HG03039 (cell line): Measurements from ENCODE around the gene ALDH3B1.
"Not testable (repeated sequence)": the region's sequence is repeated elsewhere in the genome, so short reads cannot be mapped to it uniquely, and the experiment has no call there.

Source experiments
- ATAC-seq: cut with Tn5 transposase; IDR thresholded peaks from one replicate; pipeline ENCODE4 v1.9.1; 2021; ENCODE audit warnings: mild to moderate bottlenecking, moderate library complexity; ENCODE audit not compliant: unreplicated experiment

ALDH3B1 gene, protein sequence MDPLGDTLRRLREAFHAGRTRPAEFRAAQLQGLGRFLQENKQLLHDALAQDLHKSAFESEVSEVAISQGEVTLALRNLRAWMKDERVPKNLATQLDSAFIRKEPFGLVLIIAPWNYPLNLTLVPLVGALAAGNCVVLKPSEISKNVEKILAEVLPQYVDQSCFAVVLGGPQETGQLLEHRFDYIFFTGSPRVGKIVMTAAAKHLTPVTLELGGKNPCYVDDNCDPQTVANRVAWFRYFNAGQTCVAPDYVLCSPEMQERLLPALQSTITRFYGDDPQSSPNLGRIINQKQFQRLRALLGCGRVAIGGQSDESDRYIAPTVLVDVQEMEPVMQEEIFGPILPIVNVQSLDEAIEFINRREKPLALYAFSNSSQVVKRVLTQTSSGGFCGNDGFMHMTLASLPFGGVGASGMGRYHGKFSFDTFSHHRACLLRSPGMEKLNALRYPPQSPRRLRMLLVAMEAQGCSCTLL

DNA sequence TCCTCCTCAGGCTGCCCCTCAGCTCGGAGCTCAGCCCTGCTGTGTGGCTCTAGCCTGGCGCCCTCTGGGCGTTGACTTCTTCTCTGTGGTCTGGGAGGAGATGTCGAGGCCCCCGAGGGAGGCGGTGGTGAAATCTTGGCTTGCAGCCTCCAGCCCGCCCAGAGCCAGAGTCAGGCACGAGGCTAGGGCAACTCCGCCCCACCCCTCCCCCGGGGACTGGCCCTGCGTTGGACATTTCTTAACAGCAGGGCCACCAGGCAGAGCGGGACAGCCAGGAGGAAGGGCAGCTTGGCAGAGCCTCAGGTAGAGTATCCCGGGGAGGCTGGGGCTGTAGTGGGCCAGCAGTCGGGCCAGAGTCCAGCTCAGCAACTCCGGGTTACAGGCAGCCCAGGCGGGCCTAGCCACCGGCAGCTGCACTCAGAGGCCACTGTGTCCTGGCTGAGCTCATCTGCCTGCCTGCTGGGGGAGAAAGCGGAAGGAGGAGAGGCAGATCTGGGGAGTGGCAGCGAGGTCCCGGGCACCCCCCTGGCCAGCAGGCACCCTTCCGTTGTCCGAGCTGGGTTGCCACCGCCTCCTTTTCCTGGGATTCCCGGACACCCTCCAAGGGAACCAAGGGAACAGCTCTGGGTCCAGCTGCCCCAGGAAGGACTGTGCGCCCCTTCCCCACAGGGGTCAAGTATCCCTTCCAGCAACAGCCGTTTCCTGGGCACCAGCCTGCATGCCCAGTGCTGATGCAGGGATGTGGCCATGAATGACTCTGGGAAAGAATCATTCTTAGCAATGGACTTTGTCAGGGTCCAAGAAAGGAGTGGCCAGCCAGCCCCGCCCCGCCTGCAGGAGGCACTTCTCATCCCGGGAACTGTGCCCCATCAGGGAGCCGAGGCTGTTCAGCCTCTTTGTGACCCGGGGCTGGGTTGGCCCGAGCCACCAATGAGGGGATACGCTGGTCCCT, at the start of gene ALDH3B1:
TSS of gene ALDH3B1 (plus strand) at position 238 of the 952 bp plus-strand sequence. CDS start 4,971 bp downstream, outside the sequence.
- ATAC-seq, result no peak

GRCh38 chr11:67963217-67963616, 46.9 kb upstream of the ALDH3B1 start:
- ATAC-seq, result not testable (repeated sequence)

DNA sequence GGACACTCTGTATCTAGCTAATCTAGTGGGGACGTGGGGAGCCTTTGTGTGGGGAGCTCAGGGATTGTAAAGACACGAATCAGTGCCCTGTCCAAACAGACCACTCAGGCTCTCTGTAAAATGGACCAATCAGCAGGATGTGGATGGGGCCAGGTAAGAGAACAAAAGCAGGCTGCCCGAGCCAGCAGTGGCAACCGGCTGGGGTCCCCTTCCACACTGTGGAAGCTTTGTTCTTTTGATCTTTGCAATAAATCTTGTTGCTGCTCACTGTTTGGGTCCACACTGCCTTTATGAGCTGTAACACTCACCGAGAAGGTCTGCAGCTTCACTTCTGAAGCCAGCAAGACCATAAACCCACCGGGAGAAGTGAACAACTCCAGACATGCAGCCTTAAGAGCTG, 46.2 kb upstream of the ALDH3B1 start:
- ATAC-seq, result not testable (repeated sequence)

DNA sequence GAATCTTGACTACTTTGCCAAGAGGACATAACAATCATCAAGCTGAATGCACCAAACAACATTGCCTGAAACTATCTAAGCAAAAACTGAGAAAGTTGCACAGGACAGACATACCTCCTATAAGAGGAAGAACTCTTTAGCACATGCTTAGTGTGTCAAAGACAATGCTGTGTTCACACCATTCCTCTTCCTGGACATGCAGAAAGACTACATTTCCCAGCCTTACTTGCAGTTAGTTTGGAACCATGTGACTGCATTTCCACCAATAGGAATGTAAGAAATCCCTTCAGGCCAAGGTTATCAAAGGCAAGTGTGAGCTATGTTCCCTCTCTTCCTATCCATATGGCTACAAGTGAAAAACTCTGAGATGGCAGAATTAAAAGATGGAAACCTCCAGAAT, 45.4 kb upstream of the ALDH3B1 start:
- not testable (repeated sequence) for ATAC-seq

DNA sequence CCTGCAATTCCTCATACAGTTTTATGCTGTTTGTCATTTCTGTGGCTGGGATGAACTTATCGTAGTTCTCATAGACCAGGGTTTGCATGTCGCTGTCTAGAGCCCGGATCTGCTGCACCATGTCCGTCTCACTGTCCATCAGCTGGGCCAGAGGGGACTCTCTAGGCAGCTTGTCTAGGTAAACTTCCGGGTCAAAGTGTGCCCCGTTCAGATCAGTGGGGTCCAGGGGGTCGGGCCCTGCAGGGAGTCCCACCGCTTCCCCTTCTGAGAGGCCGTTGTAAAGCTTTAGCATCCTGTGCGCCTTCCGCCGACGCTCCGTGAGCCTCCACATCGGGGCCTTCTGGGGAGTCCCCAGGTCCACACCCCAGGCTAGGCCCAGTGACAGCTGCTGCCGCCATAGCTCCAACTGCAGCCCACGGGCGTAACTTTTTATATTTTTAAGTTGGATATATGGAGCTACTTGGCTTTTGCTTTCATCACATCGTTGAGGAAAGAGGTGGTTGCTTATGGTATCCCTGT, 44.2 kb upstream of the ALDH3B1 start:
- ATAC-seq, result not testable (repeated sequence)

- ATAC-seq, result not testable (repeated sequence)
These were observed 35.4 kb upstream of the ALDH3B1 start for GRCh38 chr11:67974746-67975145.

GRCh38 chr11:67978766-67979418, 31.2 kb upstream of the ALDH3B1 start:
- not testable (repeated sequence) for ATAC-seq

GRCh38 chr11:67981226-67981625, 28.9 kb upstream of the ALDH3B1 start:
- not testable (repeated sequence) for ATAC-seq

DNA sequence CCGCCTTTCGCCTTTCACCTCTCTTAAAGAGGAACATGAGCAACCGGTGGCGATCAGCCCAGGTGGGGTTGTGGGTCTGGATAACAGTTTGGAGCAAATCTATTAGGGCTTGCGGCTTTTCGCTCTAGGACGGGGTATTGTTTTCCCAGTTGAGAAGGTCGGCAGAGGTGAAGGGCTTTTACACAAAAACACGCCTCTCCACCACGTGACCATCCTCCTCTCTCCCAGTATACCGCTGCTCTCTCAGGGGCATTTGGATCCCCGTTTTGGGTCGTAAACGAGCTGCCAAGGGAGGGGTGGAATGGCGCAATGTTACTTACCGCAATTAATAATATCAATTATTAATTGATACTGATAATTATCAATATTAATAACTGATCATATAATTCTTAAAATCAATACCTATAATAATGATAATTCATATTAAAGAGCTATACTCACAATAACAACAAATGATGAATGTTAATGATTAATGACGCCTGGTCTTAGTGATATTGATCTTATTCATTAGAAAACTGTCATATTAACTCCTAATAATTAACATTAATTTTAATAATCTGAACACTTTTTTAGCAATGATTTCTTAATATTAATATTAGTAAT, 27.8 kb upstream of the ALDH3B1 start:
- not testable (repeated sequence) for ATAC-seq

DNA sequence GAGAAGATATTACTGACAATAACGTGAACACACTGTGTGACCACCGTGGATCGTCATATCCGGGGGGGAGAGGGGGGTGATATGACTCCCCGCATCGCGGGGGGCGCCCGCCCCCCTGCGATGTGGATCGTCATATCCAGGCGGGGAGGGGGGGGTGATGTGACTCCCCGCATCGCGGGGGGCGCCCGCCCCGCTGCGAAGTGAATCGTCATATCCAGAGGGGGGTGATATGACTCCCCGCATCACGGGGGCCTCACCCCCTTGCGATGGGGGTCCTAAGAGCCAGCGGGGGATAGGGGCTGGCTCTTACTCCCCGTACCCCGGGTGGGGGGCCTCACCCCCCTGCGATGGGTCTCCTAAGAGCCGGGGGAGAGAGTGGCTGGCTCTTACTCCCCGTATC, 26.2 kb upstream of the ALDH3B1 start:
- ATAC-seq, result no peak

DNA sequence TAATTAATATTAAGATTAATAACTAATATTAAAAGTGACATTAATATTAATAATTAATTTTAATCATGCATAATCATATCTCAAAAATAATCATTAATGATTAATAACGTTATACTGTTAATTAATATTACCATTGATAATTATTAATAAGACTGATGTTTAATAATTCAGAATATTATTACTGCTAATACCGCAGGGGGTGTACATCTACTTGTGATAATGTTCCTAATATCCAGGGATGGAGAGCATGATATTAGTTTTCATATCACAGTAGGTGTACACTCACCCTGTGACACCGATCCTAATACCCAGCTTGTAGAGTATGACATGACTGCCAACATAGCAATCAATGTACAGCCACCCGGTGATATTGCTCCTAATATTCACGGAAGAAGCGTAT, 24.8 kb upstream of the ALDH3B1 start:
- not testable (repeated sequence) for ATAC-seq

DNA sequence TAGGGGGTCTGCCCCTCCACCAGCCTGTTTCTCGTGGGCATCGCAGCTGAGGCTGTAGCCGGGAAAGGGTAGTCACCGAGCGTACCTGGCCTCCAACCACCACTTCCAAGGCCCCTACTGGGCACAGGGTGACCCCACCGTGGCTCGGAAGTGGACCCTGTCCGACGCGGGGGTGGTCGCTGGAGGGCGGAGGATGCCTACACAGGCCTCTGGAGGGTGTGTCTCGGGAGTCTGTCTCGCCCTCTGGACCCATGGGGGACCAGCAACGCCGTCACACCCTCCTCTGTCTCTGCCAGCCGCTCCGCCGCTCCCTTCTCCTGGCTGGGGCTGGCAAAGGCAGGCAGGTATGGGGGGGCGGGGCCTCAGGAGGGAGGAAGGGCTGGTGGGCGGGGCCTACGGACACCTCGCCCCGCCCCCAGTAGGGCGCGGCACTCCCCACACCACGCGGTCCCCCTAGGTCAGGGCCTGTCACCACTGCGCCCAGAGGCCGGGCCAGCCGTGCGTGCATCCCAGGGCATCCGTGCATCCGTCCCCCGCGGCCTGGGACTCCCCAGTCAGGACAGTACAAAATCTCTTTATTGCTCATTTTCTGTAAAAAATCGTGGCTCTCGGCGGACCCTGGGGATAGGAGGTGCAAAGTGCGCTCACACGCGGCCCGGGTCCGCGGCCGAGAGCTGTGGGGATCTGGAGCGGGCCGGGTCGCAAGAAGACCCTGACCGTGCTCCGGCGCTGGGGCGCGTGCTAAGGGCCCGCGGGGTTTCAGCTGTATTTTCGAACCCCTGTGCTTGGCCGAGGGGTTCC, 19.4 kb upstream of the ALDH3B1 start:
- not testable (repeated sequence) for ATAC-seq

- not testable (repeated sequence) for ATAC-seq
These were observed 18.6 kb upstream of the ALDH3B1 start for GRCh38 chr11:67991347-67992121.

DNA sequence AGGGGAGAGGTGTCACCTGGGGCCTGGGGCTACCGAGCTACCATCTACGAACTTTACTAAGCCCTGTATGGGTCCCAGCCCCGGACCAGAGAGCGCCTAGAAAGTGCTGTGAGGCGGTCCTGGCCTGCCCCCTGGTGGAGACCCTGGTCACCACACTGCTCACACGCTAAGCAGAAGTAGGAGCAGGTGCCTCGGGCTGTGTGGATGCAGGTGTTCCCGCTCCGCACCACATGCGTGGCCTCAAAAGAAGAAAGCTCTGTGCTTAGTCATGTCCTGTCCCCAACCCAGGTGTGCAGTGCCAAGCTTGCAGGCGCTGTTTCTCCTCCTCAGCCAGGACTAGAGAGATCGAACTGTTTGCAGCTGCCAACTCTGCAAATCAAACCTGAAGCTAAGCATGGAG, 16.3 kb upstream of the ALDH3B1 start:
- ATAC-seq, result not testable (repeated sequence)

GRCh38 chr11:67994387-67994786, 15.7 kb upstream of the ALDH3B1 start:
- not testable (repeated sequence) for ATAC-seq

- ATAC-seq, result not testable (repeated sequence)
These were observed 15.0 kb upstream of the ALDH3B1 start for GRCh38 chr11:67995129-67995528.

- ATAC-seq, result not testable (repeated sequence)
These were observed 14.5 kb upstream of the ALDH3B1 start for GRCh38 chr11:67995579-67995978.

DNA sequence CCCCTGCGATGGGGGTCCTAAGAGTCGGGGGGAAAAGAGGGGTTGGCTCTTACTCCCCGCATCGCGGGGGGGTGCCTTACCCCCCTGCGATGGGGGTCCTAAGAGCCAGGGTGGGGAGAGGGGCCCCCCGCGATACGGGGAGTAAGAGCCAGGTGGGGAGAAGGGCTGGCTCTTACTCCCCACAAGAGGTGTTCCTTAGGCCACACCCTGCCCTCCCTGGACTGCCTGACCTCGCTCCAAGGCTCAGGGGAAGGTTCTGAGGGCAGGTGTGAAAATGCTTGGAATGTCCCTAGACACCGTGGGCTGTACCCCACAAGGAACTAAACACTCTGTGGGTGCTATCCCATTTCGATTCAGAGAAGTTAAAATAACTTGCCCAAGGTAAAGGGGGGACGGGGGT, 14.1 kb upstream of the ALDH3B1 start:
- no peak for ATAC-seq
